DMS79 treated with DMSO at 0.1 percent for 48 hours (cell line): Measurements from ENCODE around the gene WNT4.

Source experiments
- DNase-seq: peaks from one replicate; lab custom pipeline; 2025; lab: John Stamatoyannopoulos, UW

Gene WNT4

DNA sequence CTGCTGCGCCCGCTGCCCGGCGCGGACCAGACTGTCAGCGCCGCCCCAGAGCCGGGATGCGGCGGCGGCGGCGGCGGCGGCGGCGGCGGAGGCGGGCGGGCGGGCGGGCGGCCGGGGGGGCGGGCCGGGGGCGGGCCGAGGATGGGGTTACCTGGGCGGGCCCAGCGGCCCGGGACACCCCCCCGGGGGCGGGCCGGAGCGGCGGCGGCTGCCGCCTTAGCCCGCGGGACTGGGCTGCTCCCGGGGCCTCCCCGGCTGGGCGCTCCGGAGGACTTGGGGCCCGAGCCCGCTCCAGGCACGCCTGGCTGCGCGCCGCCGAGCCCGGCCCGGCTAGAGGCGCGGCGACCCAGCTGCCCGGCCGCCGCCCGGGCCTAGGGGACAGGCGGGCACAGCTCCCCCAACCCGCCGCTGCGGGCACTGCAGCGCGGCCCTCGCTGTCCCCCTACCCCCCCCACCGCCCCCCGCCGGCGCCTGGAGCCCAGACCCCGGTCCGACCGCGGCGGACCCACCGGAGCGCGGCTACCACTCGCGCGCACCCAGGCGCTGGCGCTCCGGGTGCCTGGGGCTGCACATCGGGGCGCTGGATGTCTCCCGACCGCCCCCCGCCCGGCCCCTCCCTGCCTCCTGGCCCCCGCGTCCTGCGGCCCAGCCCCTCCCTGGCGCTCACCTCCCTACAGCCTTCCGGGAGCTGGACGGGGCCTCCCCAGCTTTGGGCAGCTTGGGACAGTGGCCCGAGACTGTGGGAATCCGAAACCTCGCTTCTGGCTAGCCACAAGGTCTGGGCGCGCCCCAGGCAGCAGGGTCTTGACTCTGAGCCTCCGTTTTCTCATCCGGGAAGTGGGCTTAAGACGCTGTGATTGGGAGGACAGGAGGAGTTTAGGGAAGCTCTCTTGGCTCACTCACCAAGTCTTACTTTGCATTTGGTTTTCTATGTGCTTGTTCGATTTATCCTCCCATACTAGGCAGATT, at the start of gene WNT4:
Gene WNT4 (minus strand): TSS at position 33 of the 969 bp plus-strand sequence. CDS start 175 bp downstream, outside the sequence.
- peak; percentile 18 for DNase-seq

DNA sequence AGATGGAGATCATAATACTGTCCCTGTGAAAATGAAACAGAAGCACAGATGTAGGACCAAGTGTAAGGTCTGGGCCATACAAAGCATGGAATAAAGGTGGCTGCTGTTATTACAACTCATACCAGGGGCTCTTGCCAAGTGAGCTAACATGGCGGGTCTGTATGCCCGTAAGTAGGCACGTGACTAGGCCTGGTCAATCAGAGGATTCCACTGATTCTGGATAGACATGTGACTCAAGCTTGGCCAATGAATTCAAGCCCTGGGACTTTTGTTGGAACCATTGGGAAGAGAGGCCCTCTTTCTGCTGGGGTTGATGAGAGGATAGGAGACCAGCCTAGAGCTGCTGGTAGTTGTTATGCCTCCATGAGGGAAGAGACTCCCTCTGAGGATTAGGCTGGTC, 47.8 kb upstream of the WNT4 start:
- DNase-seq, result no peak

- no peak for DNase-seq
These were observed 47.4 kb upstream of the WNT4 start for GRCh38 chr1:22190251-22190650.

DNA sequence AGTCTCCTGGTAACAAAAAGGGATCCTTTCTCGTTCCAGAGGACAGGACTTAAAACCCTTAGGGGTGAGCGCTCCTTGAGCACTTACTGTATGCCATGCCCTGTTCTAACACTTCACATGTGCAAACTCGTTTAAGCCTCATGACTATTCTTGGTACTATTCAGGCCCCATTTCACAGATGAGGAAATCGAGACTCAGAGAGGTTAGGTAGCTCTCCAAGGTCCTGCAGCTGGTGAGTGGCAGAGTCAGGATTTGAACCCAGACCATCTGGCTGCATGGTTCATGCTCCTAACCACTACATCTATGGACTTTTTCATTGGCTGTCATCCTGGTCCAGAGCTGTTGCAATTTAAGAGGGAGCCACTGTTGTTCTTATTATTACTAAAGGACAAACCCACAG, 46.7 kb upstream of the WNT4 start:
- DNase-seq, result no peak

DNA sequence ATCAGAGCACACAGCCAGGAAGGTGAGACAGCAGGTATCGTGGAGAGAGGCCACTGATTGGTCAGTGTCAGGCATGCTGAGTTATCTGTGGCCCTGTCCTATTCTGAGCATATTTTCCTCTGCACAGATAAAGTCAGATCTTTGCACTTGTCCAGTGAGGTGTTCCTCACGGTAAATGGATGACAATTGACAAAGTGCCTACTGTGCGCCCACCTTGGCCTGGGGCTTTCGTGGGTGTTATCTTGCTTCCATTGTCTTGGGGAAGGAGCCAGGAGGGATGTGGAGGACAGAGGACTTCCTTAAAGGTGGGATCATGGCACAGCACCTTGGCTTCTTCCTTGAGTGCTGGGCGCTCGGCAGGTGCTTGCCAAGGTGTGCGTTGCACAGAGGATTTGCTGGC, 46.0 kb upstream of the WNT4 start:
- no peak for DNase-seq

DNA sequence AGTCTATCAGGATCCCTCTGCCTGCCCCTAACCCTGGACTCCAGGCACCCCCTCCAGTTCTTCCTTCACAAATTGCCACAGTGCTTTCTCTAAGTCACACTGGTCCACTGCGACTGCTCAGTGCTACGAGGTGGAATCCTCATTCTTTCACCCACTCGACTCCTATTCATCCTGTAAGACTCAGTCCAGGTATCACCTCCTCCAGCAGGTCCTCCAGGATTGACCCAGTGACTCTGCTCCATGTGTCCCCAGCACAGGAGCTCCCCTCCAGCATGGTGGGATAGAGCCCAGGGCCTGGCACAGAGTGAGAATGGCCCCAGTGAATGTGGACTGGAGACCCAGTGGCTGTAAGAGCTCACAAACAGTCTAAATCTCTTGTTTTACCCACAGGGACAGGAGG, 45.5 kb upstream of the WNT4 start:
- DNase-seq, result no peak

DNA sequence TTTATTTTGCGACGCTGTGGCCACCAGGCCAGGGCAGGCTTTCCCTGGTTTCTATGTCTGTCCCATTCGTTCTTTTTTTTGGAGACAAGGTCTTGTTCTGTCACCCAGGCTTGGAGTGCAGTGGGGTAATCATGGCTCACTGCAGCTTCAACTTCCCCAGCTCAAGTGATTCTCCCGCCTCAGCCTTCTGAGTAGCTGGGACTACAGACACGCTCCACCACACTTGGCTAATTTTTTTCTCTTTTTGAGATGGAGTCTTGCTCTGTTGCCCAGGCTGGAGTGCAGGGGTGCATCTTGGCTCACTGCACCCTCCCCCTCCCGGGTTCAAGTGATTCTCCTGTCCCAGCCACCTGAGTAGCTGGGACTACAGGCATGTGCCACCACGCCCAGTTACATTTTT, 43.4 kb upstream of the WNT4 start:
- DNase-seq, result peak; percentile 48

DNA sequence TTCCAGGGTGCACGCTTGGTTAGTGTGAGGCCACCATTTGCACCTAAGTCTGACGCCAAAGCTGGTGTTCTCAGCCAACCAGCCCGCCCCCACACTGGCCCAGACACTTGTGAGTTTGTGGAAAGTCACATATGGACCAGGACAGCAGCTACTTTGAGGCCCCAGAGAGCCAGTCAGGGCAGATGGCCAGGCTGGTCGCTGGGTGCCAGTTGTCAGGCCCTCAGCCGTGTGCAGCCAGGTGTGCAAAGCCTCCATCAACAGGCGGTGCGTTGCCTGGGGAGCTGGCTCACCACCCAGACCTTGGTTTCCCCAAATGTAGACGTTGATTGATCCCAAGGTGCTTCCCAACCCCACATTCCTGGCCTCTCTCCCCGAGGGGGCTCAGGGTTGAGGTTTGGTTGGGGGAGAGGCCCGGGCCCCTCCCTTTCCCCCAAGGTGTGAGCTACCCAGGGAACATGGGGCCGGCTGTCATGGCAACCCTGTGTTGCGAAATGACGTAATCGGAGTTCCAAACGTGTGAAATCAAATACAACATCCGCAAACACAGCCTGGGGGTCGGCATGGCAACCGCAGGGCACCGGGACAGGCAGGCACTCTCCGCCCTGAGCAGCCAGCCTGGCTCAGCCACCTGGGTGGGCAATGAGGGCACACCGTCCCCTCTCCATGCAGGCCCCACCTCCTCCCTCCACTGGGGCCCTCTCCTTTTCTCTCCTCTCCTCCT, 42.2 kb upstream of the WNT4 start:
- peak; percentile 98 for DNase-seq

DNA sequence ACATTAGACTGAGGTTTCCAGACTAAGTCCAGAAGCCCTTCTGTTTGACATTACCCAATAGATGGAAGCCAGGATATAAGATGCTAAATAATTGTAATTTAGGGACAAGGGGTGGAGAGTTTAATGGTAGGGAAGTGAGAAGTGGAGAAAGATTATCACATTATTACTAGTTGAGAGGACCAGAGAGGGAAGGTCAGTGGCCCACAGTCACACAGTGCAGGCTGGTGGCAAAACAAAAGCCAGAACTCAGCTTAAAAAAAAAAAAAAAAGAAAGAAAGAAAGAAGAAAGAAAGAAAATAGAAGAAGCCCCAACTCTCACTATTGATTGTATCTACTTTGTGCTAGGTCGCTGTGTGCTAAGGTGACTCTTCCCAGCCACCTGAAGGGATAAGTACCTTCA, 41.6 kb upstream of the WNT4 start:
- no peak for DNase-seq

DNA sequence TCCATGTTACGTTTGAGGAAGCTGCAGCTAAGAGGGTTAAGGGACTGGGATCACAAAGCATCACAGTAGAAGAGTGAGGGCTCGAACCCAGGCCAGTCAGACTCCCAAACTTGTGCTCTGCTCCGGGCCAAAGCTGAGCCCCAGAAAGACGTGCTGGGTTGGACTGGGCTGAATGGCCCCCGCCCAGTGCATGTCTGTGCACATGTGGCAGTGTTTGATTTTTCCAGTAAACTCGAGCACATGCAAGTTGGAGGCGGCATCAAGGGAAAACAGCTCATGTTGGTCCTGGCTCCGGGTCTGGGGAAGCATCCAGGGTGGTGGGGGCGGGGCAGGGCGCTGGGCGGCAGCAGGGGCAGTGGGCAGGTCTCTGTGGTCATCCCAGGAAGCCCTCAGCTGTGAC, 39.8 kb upstream of the WNT4 start:
- DNase-seq, result no peak

GRCh38 chr1:22179197-22179803, 36.4 kb upstream of the WNT4 start:
- no peak for DNase-seq

DNA sequence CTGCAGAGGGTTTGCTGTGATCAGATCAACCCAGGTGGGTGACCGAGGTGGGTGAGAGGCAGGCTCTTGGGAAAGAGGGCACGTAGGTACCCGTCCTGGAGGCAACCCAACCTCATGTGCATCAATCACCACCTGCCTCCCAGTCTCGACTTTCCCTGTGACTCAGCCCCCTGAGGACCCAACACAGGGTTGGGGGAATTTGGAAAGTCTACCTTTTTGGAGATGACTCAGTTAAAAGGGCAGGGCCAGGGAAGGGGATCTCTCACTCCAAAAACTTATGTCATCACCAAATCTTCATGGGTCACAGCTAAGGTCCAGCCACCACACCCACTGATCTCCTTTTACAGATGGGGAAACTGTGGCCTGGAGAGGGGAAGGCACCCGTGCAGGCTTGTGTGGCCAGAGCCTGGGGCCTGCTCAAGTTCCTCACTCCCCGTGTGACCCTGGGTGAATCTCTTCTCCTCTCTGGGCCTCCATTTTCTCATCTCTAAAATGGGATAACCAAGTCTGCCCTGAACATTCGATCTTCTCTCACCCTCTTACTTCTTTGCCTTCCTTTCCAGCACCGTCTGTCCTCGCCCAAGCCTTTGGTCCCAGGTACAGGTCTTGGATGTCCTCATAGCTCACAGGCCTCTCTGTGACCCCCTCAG, 34.6 kb upstream of the WNT4 start:
- DNase-seq, result no peak

DNA sequence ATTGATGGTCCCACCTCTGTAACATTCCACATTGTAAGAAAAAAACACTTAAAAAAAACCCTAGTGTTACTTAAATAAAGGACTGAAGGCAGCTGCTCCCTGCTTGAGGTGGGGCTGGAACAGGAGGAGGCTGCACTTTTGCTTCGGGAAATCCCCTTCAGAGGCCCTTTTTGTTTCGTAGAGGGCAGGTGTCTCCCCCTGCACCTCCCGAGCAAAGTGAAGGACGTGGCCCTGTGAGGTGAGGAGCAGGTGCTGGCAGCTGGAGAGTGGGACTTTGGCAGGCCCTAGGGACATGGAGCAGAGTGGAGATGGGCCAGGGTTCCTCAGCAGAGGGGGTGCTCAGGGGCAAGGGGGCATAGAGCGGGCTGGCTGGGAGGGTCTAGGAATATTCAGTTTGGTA, 33.4 kb upstream of the WNT4 start:
- DNase-seq, result peak; percentile 87

- no peak for DNase-seq
These were observed 31.7 kb upstream of the WNT4 start for GRCh38 chr1:22174446-22175220.

DNA sequence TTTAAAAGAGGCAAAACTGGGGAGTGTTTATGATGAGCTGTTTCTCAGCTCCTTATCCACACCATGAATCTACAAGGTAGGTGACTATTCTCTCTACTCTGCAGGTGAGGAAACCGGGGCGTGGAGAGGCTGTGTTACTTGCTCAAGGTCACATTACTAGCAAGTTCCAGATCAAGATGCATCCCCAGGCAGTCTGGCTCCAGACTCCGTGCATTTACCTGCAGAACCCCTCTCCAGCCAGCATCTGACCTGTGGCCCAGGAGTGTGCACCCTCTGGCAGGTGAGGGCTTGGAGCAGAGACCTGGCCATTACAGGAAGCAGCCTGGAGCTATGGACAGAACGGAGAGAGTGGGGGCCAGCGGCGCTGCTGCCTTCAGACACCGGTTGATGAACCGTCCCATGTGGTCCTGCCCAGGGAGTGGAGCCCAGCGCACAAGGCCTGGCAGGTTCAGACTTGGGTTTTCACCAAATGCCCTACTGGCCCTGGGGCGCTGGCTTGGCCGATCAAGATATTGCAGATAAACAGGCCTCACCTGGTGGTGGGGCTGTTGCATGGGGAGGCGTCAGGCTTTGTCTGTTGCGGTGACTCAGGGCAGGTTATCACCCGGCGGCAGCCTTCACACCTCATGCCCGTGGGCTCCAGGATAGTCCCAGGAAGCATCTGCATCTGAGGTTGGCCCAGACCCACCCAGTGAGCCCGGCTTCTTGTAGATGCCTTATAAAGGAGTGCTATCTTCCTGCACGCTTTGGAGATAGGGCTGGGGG, 29.2 kb upstream of the WNT4 start:
- no peak for DNase-seq

- DNase-seq, result no peak
These were observed 26.9 kb upstream of the WNT4 start for GRCh38 chr1:22169816-22170215.

DNA sequence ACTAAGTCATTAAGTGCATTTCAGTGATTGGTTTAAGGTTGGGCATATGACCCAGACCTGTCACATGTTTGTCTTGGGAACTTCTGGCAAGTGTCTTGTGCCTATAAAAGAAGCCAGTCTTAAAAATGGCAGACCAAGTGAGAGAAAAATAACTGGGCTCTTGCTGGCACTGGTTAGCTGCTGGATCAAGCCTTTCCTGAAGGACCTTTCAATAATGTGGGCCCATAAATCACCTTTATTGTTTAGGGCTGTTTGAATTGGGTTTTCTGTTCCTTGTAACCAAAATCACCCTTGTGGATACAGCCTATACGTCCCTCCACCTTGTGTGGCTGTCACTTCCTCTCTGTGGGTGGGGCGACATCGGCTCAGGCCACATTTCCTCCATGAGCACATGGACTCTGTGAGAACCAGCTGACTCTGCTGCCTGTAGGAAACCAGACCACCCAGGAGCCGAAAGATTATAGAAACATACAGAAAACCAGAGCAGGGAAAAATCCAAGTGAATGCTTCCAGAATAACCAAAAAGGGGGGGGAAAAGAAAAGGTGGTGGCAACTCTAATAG, 25.6 kb upstream of the WNT4 start:
- DNase-seq, result no peak

DNA sequence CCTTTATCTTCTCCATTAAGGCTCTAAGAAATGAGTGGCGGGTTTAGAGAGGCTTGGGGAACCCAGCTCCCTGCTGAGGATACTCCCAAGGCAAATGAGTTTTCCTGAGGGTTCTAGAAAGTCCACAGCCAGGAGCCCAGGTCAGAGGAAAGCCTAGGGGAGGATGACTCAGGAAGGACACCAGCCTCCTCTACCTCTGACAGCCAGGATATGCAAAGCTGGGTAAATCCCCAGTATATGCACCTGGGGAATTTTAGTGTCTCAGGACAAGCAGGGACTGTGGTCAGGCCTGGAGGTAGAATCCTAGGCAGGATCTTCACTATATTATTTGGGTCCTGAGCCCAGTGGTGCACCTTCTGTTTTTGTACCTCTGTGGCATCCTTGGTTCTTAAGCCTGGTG, 23.5 kb upstream of the WNT4 start:
- no peak for DNase-seq

DNA sequence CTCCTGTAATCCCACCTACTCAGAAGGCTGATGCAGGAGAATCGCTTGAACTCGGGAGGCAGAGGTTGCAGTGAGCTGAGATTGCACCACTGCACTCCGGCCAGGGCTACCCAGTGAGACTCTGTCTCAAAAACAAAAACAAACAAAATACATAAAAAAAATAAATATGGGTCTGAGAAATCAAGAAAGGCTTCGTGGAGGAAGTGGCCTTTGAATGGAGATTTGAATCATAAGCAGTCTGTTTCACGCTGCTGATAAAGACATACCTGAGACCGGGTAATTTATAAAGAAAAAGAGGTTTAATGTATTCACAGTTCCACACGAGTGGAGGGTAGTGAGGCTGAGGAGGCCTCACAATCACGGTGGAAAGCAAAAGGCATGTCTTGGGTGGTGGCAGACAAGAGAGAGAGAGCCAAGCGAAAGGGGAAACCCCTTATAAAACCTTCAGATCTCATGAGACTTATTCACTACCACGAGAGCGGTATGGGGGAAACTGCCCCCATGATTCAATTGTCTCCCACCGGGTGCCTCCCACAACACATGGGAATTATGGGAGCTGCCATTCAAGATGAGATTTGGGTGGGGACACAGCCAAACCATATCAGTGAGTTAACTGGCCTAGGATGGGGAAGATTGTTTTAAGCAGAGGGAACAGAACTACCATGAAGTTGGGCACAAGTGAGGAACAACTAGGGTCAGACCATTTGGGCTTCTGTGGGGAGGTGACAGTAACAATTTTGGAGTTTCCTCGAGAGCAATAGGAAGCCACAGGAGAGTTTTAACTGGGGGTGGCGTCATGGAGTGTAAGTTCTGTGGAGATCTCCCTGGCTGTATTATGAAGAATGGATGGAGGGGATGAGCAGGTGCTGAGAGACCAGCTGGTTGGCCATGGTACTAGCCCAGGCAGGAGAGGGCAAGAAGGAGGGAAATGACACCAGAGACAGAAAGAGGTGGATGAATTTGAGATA, 22.2 kb upstream of the WNT4 start:
- no peak for DNase-seq
